ENCODE results near the gene NUP37.

Gene NUP37

GRCh38 chr12:102023343-102023930 lies 96.5 kb downstream of the NUP37 start:
- Histone ChIP-seq H3K4me3 (ENCODE audit: low read depth, low read length) (no peak overlapping the region), H3K27ac (no peak overlapping the region), H3K36me3 (replicated peaks) (no peaks in the 10 kb centered on the region), H3K27me3 (replicated peaks) (no peaks in the 10 kb centered on the region)
- DNase-seq = peak; percentile 43
- in situ Hi-C loops (cut with HindIII; ENCODE audit: low pct_ligation_motif_present, low sequenced_read_pairs) = no loop called here
- TF ChIP-seq CTCF (IDR thresholded peaks at IDR 0.05; ENCODE audit: low read depth, low read length, missing control alignments) = no peak
